MCF 10A (cell line): Measurements from ENCODE around the gene ADCK2. TPM values are rescaled to one million over a fixed set of nuclear protein-coding genes. Genes with fewer than 3 reads are reported as not detected.
A peak's percentile ranks its signal among the peaks of the same experiment; 100 is the strongest.
"Not testable (repeated sequence)": the region's sequence is repeated elsewhere in the genome, so short reads cannot be mapped to it uniquely, and the experiment has no call there.

ENCODE experiments used
- Bru-seq: library from RNA; stranded (reverse); fragments of 400-500 nt; gene quantifications from one replicate; lab custom pipeline; 2021; lab: Mats Ljungman, UMichigan
- BruChase-seq, 2 experiments: library from RNA; stranded (reverse); fragments of 400-500 nt; gene quantifications; one replicate each; lab custom pipeline; 2021; lab: Mats Ljungman, UMichigan
- BruUV-seq: library from RNA; stranded (reverse); fragments of 400-500 nt; replicated peaks from 2 replicates; lab custom pipeline; 2021; lab: Mats Ljungman, UMichigan
- CTCF ChIA-PET: fragments of 300-600 bp; sonication (Branson Sonifier 250); formaldehyde crosslinking; extraction: SDS; loops from one replicate; lab custom pipeline; 2021; ENCODE audit warnings: antibody characterized with exemption, inconsistent platforms; lab: Yijun Ruan, JAX
- POLR2A ChIA-PET: fragments of 300-600, 350-650 bp; sonication (Branson Sonifier 250); formaldehyde crosslinking; extraction: SDS; loops from one replicate; lab custom pipeline; 2020; ENCODE audit warnings: antibody characterized with exemption, inconsistent platforms; lab: Yijun Ruan, JAX
- DNase-seq: peaks from one replicate; pipeline ENCODE4 v3.0.0-alpha.2; 2018; ENCODE audit not compliant: unreplicated experiment
- H3K27ac Mint-ChIP-seq: one replicate; pipeline ENCODE4 v1.8.0; 2022; ENCODE audit warnings: mild to moderate bottlenecking, low read depth, mixed read lengths; ENCODE audit not compliant: unreplicated experiment
- H3K27me3 Mint-ChIP-seq: one replicate; pipeline ENCODE4 v1.8.0; 2022; ENCODE audit warnings: mixed read lengths; ENCODE audit not compliant: insufficient read depth, unreplicated experiment
- H3K36me3 Mint-ChIP-seq: one replicate; pipeline ENCODE4 v1.8.0; 2022; ENCODE audit warnings: mild to moderate bottlenecking, moderate library complexity, mixed read lengths; ENCODE audit not compliant: insufficient read depth, unreplicated experiment
- H3K4me1 Mint-ChIP-seq: one replicate; pipeline ENCODE4 v1.8.0; 2022; ENCODE audit warnings: mixed read lengths; ENCODE audit not compliant: insufficient read depth, unreplicated experiment
- H3K4me3 Mint-ChIP-seq: one replicate; pipeline ENCODE4 v1.8.0; 2022; ENCODE audit warnings: mild to moderate bottlenecking, moderate library complexity, mixed read lengths; ENCODE audit not compliant: unreplicated experiment
- H3K9me3 Mint-ChIP-seq: one replicate; pipeline ENCODE4 v1.8.0; 2022; ENCODE audit warnings: mixed read lengths; ENCODE audit not compliant: unreplicated experiment
- intact Hi-C: fragments of 100-400 bp; cut with micrococcal nuclease; formaldehyde crosslinking; loops from 2 replicates; pipeline ENCODE4 v1.14.1; 2022
- long read RNA-seq: library from polyadenylated mRNA; stranded (forward); transcript quantifications from one replicate; pipeline ENCODE4 v2.0.0, GENCODE V29; 2022
- total RNA-seq: library from RNA; stranded (reverse); gene quantifications from 2 replicates; pipeline ENCODE4 v1.2.3, GENCODE V29; 2022
- TF ChIP-seq, protein P1 (sequence below): fragments of 200-600 bp; IDR thresholded peaks from one replicate; pipeline ENCODE4 v1.8.0; 2022; ENCODE audit warnings: antibody characterized with exemption, mild to moderate bottlenecking; ENCODE audit not compliant: unreplicated experiment

The ADCK2 gene, protein sequence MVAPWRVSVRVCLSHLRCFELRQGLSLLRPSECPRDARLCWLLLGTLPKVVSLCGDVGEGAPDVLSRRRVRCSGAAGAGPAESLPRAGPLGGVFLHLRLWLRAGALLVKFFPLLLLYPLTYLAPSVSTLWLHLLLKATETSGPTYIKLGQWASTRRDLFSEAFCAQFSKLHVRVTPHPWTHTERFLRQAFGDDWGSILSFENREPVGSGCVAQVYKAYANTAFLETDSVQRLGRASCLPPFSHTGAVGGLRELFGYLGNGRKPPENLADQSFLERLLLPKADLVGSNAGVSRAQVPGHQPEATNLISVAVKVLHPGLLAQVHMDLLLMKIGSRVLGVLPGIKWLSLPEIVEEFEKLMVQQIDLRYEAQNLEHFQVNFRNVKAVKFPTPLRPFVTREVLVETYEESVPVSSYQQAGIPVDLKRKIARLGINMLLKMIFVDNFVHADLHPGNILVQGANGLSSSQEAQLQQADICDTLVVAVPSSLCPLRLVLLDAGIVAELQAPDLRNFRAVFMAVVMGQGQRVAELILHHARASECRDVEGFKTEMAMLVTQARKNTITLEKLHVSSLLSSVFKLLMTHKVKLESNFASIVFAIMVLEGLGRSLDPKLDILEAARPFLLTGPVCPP
- 22.2 and 27.8 TPM in 2 replicates for total RNA-seq
- percentile 43 among the genes with signal in this experiment for Bru-seq, nascent RNA
- percentile 63 among the genes with signal in this experiment for BruChase-seq, experiment 1, labeled RNA remaining after a 6-hour chase
- BruChase-seq, experiment 2, labeled RNA remaining after a 2-hour chase, result percentile 50 among the genes with signal in this experiment
- long read RNA-seq, transcript ADCK2-201 (8 exons, 2,377 nt), result major isoform, 71 of 81 reads
- long read RNA-seq, partial matches to known transcripts, result 1 of 81 reads
- long read RNA-seq, other reads (novel, unspliced or antisense), result 9 of 81 reads

DNA sequence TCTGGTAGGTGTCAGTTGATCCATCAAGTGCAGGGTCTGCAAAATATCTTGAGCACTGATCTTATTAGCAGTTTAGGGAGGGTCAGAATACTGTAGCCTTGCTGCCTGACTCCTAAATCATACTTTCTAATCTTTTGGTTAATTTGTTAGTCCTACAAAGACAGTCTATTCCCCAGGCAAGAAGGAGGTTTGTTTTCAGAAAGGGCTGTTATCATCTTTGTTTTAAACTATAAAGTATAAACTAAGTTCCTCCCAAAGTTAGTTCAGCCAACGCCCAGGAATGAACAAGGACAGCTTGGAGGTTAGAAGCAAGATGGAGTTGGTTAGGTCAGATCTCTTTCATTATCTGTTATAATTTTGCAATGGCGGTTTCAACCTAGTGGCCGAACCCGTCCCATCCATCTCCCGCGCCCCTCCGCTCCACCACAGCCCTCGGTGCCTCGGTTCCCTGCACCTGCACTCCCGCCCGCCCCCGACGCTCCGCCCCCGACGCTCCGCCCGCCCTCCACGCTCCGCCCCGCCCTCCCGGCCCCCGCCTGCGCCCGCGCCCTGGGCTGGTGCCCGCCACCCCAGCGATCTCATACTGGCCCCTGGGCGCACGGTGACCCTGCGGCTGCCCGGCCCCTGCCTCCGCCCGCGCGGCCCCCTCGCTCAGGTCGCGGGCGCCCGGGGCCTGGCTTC, at the start of gene ADCK2:
Gene ADCK2 (plus strand): TSS at position 564 of the 681 bp plus-strand sequence. CDS start 386 bp downstream, outside the sequence.
- TF ChIP-seq, protein P1, sequence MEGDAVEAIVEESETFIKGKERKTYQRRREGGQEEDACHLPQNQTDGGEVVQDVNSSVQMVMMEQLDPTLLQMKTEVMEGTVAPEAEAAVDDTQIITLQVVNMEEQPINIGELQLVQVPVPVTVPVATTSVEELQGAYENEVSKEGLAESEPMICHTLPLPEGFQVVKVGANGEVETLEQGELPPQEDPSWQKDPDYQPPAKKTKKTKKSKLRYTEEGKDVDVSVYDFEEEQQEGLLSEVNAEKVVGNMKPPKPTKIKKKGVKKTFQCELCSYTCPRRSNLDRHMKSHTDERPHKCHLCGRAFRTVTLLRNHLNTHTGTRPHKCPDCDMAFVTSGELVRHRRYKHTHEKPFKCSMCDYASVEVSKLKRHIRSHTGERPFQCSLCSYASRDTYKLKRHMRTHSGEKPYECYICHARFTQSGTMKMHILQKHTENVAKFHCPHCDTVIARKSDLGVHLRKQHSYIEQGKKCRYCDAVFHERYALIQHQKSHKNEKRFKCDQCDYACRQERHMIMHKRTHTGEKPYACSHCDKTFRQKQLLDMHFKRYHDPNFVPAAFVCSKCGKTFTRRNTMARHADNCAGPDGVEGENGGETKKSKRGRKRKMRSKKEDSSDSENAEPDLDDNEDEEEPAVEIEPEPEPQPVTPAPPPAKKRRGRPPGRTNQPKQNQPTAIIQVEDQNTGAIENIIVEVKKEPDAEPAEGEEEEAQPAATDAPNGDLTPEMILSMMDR, result no peak
- Mint-ChIP-seq H3K36me3 (peaks cover 18% of the 10 kb centered on the region), H3K27ac (peak within 1 kb of the TSS; percentile 79), H3K27me3 (no peaks in the 10 kb centered on the region), H3K9me3 (no peaks in the 10 kb centered on the region), H3K4me3 (peak within 1 kb of the TSS; percentile 87), H3K4me1 (peaks cover 14% of the 10 kb centered on the region)
- DNase-seq, result peak; percentile 42
- ChIA-PET CTCF (interaction anchor here (0.6 to 0.8 kb wide), 4 partner anchors 9 to 1046 kb away, joined by 3 read pairs; partner anchors contain the start of gene MRPS33), POLR2A (interaction anchor here (0.6 to 4.1 kb wide), 9 partner anchors 7 to 343 kb away, joined by 3 to 15 read pairs (median 4); partner anchors contain the start of genes MRPS33 and NDUFB2)
- intact Hi-C loops, result no loop called here
- BruUV-seq, result no TSS peak

DNA sequence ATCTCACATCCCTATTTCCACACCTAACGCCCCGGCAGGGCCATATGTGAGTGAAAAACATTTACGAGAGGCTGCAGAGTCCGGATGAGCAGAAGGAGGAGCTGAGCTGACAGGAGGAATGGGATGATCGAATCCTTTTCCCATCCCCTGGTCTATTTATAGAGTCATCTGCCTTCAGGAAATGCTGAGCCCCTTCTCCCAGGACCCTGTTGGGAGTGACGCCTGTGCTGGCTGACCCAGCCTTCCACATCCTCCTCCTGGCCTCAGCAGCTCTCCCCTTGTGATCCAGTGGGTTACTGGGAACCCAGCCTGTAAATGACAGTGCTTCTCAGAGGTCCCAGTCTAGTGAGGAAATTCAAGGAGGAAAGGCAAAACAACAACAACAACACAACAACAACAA, 48.8 kb upstream of the ADCK2 start:
- TF ChIP-seq, protein P1, result no peak
- no TSS peak for BruUV-seq
- no peaks in the 10 kb centered on the region for H3K27me3 Mint-ChIP-seq
- ChIA-PET CTCF (interaction anchor here (0.6 to 0.7 kb wide), 3 partner anchors 19 to 124 kb away, joined by 3 to 7 read pairs (median 5); no protein-coding TSS in a partner anchor), POLR2A (no interaction called here)
- H3K9me3 Mint-ChIP-seq, result no peaks in the 10 kb centered on the region
- H3K4me1 Mint-ChIP-seq, result peaks cover 28% of the 10 kb centered on the region
- DNase-seq, result no peak
- intact Hi-C loops, result no loop called here
- no peaks in the 10 kb centered on the region for H3K36me3 Mint-ChIP-seq
- H3K27ac Mint-ChIP-seq, result no peak overlapping the region
- H3K4me3 Mint-ChIP-seq, result no peak overlapping the region

DNA sequence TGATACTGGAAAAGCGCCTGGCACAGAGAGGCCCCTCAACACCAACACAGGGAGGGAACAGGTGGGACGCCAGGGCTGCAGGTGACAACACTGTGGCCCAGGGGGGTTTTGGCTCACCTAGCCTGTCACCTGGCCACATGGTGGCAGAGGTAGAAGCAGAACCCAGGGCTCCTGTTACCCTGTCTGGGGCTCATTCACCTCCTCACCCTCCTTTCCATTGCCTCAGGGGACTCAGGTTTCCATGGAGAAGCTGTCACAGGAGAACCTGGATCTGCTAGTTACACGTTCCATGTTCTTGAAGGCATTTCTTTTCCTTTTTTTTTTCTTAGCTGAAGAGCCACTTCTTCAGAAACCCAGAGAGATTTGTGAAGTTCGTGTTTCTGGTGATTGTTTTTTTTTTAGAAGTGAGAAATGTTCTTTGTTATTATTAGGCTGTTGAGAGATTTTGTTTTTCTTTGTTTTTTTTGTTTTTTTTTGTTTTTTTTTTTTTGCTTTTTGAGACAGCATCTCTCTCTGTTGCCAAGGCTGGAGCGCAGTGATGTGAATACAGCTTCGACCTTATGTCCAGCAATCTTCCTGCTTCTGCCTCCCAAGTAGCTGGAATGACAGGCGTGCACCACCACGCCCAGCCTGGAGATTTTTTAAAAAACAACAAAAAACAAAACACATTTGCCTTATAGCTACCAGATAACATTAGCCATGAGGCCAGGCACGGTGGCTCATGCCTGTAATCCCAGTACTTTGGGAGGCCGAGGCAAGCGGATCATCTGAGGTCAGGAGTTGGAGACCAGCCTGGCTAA, 48.2 kb upstream of the ADCK2 start:
- Mint-ChIP-seq H3K4me1 (peaks cover 28% of the 10 kb centered on the region), H3K27ac (no peak overlapping the region), H3K27me3 (no peaks in the 10 kb centered on the region), H3K36me3 (no peaks in the 10 kb centered on the region), H3K4me3 (no peak overlapping the region), H3K9me3 (no peaks in the 10 kb centered on the region)
- TF ChIP-seq, protein P1, result no peak
- intact Hi-C loops, result no loop called here
- DNase-seq, result no peak
- BruUV-seq, result no TSS peak
- ChIA-PET POLR2A (no interaction called here), CTCF (interaction anchor here (0.6 to 1.2 kb wide), 5 partner anchors 19 to 150 kb away, joined by 3 to 7 read pairs (median 4); no protein-coding TSS in a partner anchor)

DNA sequence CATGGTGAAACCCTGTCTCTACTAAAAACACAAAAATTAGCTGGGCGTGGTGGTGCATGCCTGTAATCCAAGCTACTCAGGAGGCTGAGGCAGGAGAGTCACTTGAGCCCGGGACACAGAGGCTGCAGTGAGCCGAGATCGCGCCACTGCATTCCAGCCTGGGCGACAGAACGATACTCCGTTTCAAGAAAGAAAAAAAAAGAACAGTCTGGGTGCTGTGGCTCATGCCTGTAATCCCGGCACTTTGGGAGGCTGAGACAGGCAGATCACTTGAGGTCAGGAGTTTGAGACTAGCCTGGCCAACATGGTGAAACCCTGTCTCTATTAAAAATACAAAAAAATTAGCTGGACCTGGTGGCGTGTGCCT, 47.6 kb upstream of the ADCK2 start:
- POLR2A ChIA-PET, H3K9me3 Mint-ChIP-seq: not testable (repeated sequence)
- CTCF ChIA-PET, result interaction anchor here (0.8 to 1.2 kb wide), 3 partner anchors 29 to 151 kb away, joined by 3 to 4 read pairs (median 3); no protein-coding TSS in a partner anchor

More for the DNA sequence above, 47.6 kb upstream of the ADCK2 start:
- H3K27me3 Mint-ChIP-seq, intact Hi-C loops, H3K27ac Mint-ChIP-seq, DNase-seq, H3K4me3 Mint-ChIP-seq, H3K36me3 Mint-ChIP-seq, BruUV-seq: not testable (repeated sequence)
- H3K4me1 Mint-ChIP-seq, result peaks cover 28% of the 10 kb centered on the region
